Liver (tissue), 3 donors: ENCODE results near the gene LTB4R2.

Experiments
- EGR1 ChIP-seq, 2 donors: IDR thresholded peaks; 2 replicates each; pipeline ENCODE4 v1.6.1; 2016 to 2018; ENCODE audit warnings: antibody characterized with exemption in 2 of 2, low read depth in 2 of 2
- FOXA1 ChIP-seq: IDR thresholded peaks from 2 replicates; pipeline ENCODE4 v1.6.1; 2016; ENCODE audit warnings: antibody characterized with exemption
- GABPA ChIP-seq, 2 donors: IDR thresholded peaks in 1 of 2; conservative IDR thresholded peaks in 1 of 2; 2 replicates each; pipeline ENCODE4 v1.6.1; 2016; ENCODE audit warnings: antibody characterized with exemption in 2 of 2, mild to moderate bottlenecking in 1 of 2, moderate library complexity in 1 of 2
- JUND ChIP-seq, 2 donors: IDR thresholded peaks; 2 replicates each; pipeline ENCODE4 v1.6.1; 2016; ENCODE audit warnings: antibody characterized with exemption in 2 of 2
- NR2F2 ChIP-seq: IDR thresholded peaks from 2 replicates; pipeline ENCODE4 v1.6.1; 2016; ENCODE audit warnings: antibody characterized with exemption
- RAD21 ChIP-seq, 2 donors: IDR thresholded peaks; 2 replicates each; pipeline ENCODE4 v1.6.1; 2016; ENCODE audit warnings: antibody characterized with exemption in 2 of 2, mild to moderate bottlenecking in 2 of 2
- RXRA ChIP-seq, 2 donors: IDR thresholded peaks; 2 replicates each; pipeline ENCODE4 v1.6.1; 2017 to 2018; ENCODE audit warnings: antibody characterized with exemption in 2 of 2, mild to moderate bottlenecking in 1 of 2
- SP1 ChIP-seq: IDR thresholded peaks from 2 replicates; pipeline ENCODE4 v1.6.1; 2018; ENCODE audit warnings: antibody characterized with exemption, mild to moderate bottlenecking
- TAF1 ChIP-seq: conservative IDR thresholded peaks from 2 replicates; pipeline ENCODE4 v1.6.1; 2016; ENCODE audit warnings: antibody characterized with exemption, mild to moderate bottlenecking
- YY1 ChIP-seq: IDR thresholded peaks from 2 replicates; pipeline ENCODE4 v1.6.1; 2016; ENCODE audit warnings: antibody characterized with exemption, mild to moderate bottlenecking
- TF ChIP-seq, protein P1 (sequence below): fragments of 150-350 bp; IDR thresholded peaks from 2 replicates; pipeline ENCODE4 v1.5.1; 2017; ENCODE audit warnings: improper control_type of control experiment, low read depth, low read length; ENCODE audit not compliant: missing input control
- TF ChIP-seq, protein P2 (sequence below): IDR thresholded peaks from 2 replicates; pipeline ENCODE4 v1.6.1; 2016; ENCODE audit warnings: antibody characterized with exemption, mild to moderate bottlenecking
- TF ChIP-seq, protein P3 (sequence below): IDR thresholded peaks from 2 replicates; pipeline ENCODE4 v1.6.1; 2016; ENCODE audit warnings: antibody characterized with exemption
- TF ChIP-seq, protein P4 (sequence below): IDR thresholded peaks from 2 replicates; pipeline ENCODE4 v1.6.1; 2016; ENCODE audit warnings: antibody characterized with exemption
- donor health status: healthy.
- donor health status: healthy.

DNA sequence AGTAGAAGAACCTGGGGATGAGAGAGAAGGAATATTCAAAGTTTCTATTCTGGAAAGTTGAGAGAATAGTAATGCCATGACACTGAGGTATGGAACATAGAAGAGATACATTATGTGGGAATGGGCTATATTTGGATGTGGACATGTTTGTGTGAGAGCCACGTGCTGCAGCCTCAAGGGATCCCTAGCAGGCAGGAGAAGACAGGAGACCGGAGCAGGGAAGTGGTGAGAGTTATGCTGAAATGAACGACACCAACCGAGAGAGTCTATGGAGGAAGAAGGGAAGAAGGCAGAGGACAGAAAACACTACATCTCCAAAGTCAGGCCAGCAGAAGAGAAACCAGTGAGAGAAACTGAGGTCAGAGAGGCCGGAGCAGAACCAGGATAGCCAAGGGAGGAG lies 39.8 kb downstream of the LTB4R2 start:
- TF ChIP-seq, protein P1, sequence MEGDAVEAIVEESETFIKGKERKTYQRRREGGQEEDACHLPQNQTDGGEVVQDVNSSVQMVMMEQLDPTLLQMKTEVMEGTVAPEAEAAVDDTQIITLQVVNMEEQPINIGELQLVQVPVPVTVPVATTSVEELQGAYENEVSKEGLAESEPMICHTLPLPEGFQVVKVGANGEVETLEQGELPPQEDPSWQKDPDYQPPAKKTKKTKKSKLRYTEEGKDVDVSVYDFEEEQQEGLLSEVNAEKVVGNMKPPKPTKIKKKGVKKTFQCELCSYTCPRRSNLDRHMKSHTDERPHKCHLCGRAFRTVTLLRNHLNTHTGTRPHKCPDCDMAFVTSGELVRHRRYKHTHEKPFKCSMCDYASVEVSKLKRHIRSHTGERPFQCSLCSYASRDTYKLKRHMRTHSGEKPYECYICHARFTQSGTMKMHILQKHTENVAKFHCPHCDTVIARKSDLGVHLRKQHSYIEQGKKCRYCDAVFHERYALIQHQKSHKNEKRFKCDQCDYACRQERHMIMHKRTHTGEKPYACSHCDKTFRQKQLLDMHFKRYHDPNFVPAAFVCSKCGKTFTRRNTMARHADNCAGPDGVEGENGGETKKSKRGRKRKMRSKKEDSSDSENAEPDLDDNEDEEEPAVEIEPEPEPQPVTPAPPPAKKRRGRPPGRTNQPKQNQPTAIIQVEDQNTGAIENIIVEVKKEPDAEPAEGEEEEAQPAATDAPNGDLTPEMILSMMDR, result no peak
- TF ChIP-seq EGR1 (IDR thresholded peaks at IDR 0.05; ENCODE audit: low read depth in 2 of 2), result no peak
- TF ChIP-seq, protein P2, sequence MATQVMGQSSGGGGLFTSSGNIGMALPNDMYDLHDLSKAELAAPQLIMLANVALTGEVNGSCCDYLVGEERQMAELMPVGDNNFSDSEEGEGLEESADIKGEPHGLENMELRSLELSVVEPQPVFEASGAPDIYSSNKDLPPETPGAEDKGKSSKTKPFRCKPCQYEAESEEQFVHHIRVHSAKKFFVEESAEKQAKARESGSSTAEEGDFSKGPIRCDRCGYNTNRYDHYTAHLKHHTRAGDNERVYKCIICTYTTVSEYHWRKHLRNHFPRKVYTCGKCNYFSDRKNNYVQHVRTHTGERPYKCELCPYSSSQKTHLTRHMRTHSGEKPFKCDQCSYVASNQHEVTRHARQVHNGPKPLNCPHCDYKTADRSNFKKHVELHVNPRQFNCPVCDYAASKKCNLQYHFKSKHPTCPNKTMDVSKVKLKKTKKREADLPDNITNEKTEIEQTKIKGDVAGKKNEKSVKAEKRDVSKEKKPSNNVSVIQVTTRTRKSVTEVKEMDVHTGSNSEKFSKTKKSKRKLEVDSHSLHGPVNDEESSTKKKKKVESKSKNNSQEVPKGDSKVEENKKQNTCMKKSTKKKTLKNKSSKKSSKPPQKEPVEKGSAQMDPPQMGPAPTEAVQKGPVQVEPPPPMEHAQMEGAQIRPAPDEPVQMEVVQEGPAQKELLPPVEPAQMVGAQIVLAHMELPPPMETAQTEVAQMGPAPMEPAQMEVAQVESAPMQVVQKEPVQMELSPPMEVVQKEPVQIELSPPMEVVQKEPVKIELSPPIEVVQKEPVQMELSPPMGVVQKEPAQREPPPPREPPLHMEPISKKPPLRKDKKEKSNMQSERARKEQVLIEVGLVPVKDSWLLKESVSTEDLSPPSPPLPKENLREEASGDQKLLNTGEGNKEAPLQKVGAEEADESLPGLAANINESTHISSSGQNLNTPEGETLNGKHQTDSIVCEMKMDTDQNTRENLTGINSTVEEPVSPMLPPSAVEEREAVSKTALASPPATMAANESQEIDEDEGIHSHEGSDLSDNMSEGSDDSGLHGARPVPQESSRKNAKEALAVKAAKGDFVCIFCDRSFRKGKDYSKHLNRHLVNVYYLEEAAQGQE, result no peak
- TF ChIP-seq TAF1, result no peak
- no peak for TF ChIP-seq RAD21 (IDR thresholded peaks at IDR 0.05)
- no peak for TF ChIP-seq YY1
- TF ChIP-seq JUND (IDR thresholded peaks at IDR 0.05), result no peak
- TF ChIP-seq SP1, result no peak
- TF ChIP-seq, protein P3, sequence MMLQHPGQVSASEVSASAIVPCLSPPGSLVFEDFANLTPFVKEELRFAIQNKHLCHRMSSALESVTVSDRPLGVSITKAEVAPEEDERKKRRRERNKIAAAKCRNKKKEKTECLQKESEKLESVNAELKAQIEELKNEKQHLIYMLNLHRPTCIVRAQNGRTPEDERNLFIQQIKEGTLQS, result no peak
- TF ChIP-seq, protein P4, sequence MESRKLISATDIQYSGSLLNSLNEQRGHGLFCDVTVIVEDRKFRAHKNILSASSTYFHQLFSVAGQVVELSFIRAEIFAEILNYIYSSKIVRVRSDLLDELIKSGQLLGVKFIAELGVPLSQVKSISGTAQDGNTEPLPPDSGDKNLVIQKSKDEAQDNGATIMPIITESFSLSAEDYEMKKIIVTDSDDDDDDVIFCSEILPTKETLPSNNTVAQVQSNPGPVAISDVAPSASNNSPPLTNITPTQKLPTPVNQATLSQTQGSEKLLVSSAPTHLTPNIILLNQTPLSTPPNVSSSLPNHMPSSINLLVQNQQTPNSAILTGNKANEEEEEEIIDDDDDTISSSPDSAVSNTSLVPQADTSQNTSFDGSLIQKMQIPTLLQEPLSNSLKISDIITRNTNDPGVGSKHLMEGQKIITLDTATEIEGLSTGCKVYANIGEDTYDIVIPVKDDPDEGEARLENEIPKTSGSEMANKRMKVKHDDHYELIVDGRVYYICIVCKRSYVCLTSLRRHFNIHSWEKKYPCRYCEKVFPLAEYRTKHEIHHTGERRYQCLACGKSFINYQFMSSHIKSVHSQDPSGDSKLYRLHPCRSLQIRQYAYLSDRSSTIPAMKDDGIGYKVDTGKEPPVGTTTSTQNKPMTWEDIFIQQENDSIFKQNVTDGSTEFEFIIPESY, result no peak
- no peak for TF ChIP-seq GABPA (IDR thresholded peaks at IDR 0.05 in 1 of 2, conservative IDR thresholded peaks at IDR 0.05 in 1 of 2)
- TF ChIP-seq NR2F2, result no peak
- no peak for TF ChIP-seq RXRA (IDR thresholded peaks at IDR 0.05)
- TF ChIP-seq FOXA1, result no peak
